GM18519 (cell line): ENCODE results near the gene ELP5.
"Not testable (repeated sequence)": the region's sequence is repeated elsewhere in the genome, so short reads cannot be mapped to it uniquely, and the experiment has no call there.

Experiments used
- ATAC-seq: cut with Tn5 transposase; IDR thresholded peaks from one replicate; pipeline ENCODE4 v1.9.1; 2021; ENCODE audit warnings: mild to moderate bottlenecking, moderate library complexity; ENCODE audit not compliant: unreplicated experiment, low FRiP score

The ELP5 gene

DNA sequence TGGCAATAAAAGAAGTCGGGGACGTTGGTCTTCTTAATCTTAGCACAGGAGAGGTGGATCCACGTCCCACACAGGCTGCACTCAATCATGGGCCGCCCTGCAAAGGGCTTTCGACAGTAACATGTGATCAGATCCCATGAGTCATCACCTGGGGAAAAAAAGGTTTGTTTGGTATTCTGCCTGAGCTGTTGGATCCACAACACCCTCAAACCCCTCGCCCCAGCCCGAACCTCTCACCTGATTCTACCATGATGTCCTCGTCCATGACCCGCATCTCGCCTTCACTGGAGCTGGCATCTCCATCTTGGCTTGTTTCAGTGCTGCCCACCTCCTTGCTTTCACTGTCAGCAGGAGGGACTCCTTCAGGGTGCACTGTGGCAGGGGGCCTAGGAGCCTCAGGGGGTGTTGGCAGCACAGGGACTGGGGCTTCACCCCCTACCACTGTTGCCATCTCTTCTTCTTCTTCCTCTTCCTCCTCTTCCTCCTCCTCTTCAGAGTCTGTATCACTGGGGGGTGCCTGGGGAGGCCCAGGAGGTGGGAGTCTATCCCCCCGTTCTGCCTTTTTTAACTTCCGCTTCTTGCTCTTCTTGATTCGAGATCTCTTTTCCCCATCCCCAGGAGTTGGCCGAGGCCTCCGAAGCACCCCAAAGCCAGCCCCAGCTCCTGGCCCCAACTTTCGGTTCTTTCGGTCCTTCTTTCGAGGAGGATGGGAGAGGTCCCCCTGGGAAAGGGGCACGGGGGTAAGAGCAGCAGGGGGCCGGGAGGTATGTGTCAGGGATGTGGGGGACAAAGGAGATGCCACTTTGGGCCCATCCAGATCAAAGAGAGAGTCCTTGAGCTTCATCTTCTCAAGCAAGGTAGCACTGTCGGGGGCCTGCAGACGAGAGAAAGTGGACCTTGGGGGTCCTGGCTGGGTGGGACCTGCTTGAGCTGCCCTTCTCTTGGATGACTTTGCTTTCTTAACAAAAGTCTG is 16.0 kb upstream of the ELP5 start:
- no peak for ATAC-seq

- no peak for ATAC-seq
These were observed 15.2 kb upstream of the ELP5 start for GRCh38 chr17:7236808-7237207.

GRCh38 chr17:7237266-7237760 is 14.7 kb upstream of the ELP5 start:
- ATAC-seq: no peak

GRCh38 chr17:7237761-7238419 is 14.1 kb upstream of the ELP5 start:
- ATAC-seq: no peak

DNA sequence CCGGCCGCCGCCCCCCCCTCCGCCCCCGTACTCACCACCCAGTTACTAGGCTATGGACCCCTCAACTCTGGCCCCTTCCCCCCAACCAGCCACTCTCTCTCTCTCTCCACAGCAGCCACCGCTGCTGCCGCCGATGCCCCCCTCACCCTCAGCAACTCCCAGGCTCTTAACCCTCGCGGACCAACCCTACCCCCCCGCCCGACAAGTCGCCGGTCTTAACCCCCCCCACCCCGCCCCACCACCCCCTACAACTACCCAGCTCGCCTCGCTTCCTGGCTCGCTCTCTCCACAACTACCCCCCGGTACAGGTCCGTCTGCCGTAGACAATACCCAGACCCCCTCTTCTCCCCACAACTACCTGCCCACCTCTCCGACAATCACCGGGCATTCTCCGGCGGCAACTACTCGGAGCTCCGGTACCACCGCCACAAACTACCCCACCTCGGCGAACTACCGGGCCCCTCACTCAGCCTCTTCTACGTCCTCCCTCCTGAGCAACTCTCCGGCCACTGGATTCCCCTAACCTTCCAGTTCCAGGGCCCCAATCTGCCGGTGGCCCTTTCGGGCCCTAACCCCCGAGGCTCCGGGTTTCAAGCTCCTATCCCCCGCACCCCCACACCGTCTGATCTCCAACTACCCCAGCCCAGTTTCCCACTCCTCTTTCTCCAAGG is 13.5 kb upstream of the ELP5 start:
- no peak for ATAC-seq

GRCh38 chr17:7239091-7240027 is 12.7 kb upstream of the ELP5 start, which contains the start of gene PHF23:
Gene PHF23, minus strand, starts transcription at chr17:7239457. Its CDS starts 178 bp downstream, at chr17:7239279.
- no peak for ATAC-seq

- no peak for ATAC-seq
These were observed 11.6 kb upstream of the ELP5 start for GRCh38 chr17:7240375-7240774.

DNA sequence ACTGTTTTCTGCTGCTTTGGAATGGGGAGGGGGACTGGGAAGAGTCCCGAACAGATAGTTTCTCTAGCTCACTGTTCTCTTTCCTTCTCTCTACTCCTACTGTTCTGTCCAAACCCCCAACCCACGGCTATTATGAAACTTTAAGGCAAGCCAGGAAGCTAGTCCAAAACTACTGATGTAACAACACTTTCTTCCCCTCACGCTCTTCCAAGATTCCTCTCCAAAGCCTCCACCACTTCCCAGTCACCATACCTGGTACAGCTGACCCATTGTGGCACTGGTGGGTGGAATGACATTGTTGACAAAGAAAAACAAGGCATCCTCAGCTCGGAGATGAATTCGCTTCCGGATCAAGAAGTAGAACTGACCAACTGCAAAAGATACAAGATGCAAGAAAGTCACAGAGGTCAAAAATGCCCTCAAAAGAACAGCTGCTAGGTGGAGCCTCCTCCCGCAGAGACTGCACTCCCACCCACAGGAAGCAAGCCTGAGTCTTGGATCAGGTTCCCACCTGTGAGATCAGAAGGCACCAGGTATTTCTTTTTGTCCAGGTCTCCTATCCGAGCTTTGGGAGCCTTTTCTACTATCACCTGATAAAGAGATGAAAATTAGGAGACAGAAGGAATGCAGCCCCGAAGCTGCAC is 10.8 kb upstream of the ELP5 start:
- no peak for ATAC-seq

- ATAC-seq: peak; percentile 22
These were observed 10.0 kb upstream of the ELP5 start, which contains the start of gene GABARAP for GRCh38 chr17:7241783-7242716. Gene GABARAP, minus strand, starts transcription at chr17:7242449. Its CDS starts 119 bp downstream, at chr17:7242330.

DNA sequence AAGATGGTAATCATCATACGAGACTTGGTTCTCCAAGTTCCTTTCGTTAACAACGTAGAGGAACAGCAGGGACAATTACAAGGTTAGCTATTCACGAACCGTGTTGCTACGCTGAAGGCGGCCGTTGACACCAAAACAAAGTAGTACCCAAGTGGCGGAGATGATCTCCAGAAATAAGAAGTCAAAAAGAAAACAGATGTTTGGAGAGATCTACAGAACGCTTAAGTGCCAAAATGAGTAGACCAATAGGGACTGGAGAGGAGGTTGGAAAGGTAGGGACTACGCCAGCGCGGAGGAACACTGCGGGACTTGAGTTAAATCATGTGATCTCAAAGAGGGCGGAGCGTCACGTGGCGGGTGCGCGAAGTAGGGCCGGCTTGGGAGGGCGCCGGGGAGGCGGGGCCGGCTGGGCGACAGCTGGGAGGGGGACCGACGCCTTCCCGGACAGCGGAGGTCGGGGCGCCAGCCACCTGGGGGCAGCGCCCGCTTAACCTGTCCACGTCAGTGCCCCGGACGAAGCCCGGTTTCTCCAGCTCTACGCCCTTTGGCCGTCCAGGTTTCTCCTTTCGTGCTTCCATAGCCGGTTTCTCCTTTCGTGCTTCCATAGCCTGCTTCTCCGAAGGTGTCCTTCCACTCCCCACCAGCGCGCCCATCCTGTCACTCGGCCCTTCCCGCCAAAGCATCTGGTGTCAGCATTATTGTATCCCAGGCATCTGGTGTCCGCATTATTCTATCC is 9.1 kb upstream of the ELP5 start:
- peak; percentile 27 for ATAC-seq

DNA sequence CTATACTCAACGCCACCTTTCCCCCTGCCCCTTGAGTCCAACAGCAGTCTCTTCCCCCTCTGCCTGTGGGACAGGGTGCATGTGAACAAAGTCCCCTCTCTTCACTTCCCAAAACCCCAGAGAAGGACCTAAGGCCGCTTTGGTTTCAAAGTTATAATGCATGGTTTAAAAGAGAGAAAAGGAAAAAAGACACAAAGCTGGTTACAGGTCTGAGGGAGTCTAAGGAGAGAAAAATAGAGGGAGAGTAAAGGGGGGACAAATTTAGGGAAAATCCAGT is 8.6 kb upstream of the ELP5 start:
- no peak for ATAC-seq

DNA sequence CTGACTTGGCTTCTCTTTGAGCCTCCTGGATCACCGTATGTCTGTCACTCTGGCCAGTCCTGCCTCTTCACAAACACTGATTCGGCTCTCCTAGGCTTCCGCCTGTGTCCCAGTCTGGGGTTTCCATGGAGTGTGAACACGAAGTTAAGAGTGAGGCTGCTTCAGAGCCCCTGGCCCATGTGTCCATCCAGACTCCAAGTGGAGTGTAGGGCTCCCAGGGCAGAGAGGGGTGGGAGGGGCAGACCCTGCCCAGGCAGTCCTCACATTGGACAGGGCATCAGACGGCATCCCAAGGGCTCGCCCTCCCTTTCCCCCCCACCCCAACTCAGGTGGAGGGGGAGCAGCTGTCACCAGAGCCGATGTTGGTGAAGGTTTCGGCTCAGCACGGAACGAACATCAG is 8.2 kb upstream of the ELP5 start:
- not testable (repeated sequence) for ATAC-seq

GRCh38 chr17:7246779-7247178 is 5.2 kb upstream of the ELP5 start:
- ATAC-seq: no peak

DNA sequence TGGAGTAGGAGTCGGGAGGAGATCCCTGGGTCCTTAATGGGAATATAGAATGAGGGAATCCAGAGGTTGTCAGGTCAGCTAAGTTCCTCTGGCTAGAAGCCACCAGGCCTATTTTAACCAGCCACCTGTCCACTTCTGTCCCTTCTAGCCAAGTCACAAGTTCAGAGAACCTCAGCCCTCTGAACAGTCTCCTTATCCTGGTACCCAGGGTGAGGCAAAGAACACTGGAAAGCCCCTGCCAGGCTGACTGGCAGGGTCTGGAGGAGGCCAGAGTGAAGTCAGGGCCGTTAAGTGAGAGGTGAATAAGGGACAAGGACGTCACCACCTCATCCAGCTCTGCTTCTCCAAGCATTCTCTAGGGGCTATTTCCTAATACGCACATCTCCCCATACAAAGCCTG is 3.2 kb upstream of the ELP5 start:
- no peak for ATAC-seq

DNA sequence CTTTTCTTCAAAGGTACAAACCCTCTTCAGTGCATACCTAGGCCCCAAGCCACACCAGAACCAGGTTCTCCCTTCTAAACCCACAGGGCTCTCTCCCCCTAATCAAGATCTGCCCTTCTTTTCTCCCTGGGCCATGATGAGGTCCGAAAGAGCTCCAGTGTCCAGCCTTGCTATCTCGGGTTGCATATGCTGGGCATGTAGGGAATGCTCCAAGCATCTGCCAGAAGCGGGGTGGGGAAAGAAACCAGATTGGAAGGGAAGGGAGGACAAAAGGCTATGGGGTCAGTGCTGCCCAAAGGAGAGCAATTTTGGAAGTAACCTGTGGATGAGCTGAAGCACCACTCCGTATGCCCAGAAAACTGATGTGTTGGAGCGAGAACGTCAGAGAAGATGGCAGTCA is 2.8 kb upstream of the ELP5 start:
- ATAC-seq: no peak

DNA sequence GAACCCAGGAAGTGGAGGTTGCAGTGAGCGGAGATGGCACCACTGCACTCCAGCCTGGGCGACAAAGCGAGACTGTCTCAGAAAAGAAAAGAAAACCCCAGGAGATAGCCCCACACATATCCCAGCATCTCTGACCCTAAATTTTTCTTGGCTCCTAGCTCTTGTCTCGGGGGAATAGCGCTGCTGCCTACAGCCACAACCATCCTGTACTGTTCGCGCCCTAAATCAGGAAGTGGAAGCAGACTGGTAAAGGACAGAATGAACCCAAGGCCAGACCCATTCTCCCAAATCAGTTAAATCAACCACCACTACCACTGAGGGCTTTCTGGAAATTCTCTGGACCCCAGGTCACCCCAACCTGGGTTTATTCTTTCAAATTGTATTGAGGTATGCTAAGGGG is 2.2 kb upstream of the ELP5 start:
- ATAC-seq: no peak

GRCh38 chr17:7250695-7251627 is 1.1 kb upstream of the ELP5 start:
- no peak for ATAC-seq
